H1 (cell line): ENCODE data around the gene GMIP. TPM values are rescaled to one million over a fixed set of nuclear protein-coding genes. Genes with fewer than 3 reads are reported as not detected.
A peak's percentile ranks its signal among the peaks of the same experiment; 100 is the strongest.

ENCODE experiments used
- CTCF ChIA-PET: fragments of 300-600 bp; sonication (Branson Sonifier 250); formaldehyde crosslinking; loops from one replicate; lab custom pipeline; 2021; ENCODE audit not compliant: partially characterized antibody; lab: Charles Lee
- POLR2A ChIA-PET: fragments of 300-600 bp; sonication (Branson Sonifier 250); formaldehyde crosslinking; loops from one replicate; lab custom pipeline; 2021; ENCODE audit warnings: inconsistent platforms; ENCODE audit not compliant: partially characterized antibody; lab: Charles Lee
- DNase-seq, 2 experiments: peaks; one replicate each; pipeline versions ENCODE4 v3.0.0 to v3.0.0-alpha.2; 2010 to 2022; ENCODE audit warnings: low spot score in 2 of 2, low read depth in 1 of 2, mixed read lengths in 1 of 2
- FAIRE-seq: peaks from 2 replicates; lab custom pipeline; 2011; peaks lifted over from hg19 to GRCh38; lab: Jason Lieb, UNC
- H2AFZ ChIP-seq: 2 replicates; pipeline ENCODE4 v1.8.1; 2012; ENCODE audit warnings: low read length, inconsistent platforms
- H2AK5ac ChIP-seq: 2 replicates; pipeline ENCODE4 v1.6.1; 2013; ENCODE audit warnings: low read depth, low read length
- H2BK120ac ChIP-seq: replicated peaks from 2 replicates; pipeline ENCODE3; 2013; ENCODE audit warnings: low read depth, low read length, inconsistent platforms
- H2BK12ac ChIP-seq: 2 replicates; pipeline ENCODE4 v1.6.1; 2013; ENCODE audit warnings: low read depth, low read length
- H2BK15ac ChIP-seq: 2 replicates; pipeline ENCODE4 v1.6.1; 2013; ENCODE audit warnings: low read length
- H2BK20ac ChIP-seq: 2 replicates; pipeline ENCODE4 v1.6.1; 2013; ENCODE audit warnings: low read length
- H2BK5ac ChIP-seq: 2 replicates; pipeline ENCODE4 v1.6.1; 2013; ENCODE audit warnings: low read depth, low read length
- H3K14ac ChIP-seq: 2 replicates; pipeline ENCODE4 v1.6.1; 2013; ENCODE audit warnings: inconsistent platforms; ENCODE audit not compliant: insufficient read length
- H3K18ac ChIP-seq: 2 replicates; pipeline ENCODE4 v1.6.1; 2013; ENCODE audit warnings: low read length; ENCODE audit errors: extremely low read depth
- H3K23ac ChIP-seq: 2 replicates; pipeline ENCODE4 v1.6.1; 2013; ENCODE audit warnings: inconsistent platforms; ENCODE audit not compliant: insufficient read length
- H3K23me2 ChIP-seq: 2 replicates; pipeline ENCODE4 v1.6.1; 2013; ENCODE audit warnings: low read depth, low read length
- H3K27ac ChIP-seq: 2 replicates; pipeline ENCODE4 v1.6.1; 2011; ENCODE audit warnings: low read depth, low read length, inconsistent platforms
- H3K27me3 ChIP-seq, 4 experiments: replicated peaks in 1 of 4; 1 replicate in 1 of 4; 2 replicates in 3 of 4; pipeline versions ENCODE4 v1.6.1 to v1.8.1; 2011 to 2013; ENCODE audit warnings: low read length in 3 of 4, mild to moderate bottlenecking in 3 of 4, inconsistent platforms in 2 of 4, mixed read lengths in 2 of 4, moderate library complexity in 1 of 4; ENCODE audit not compliant: control insufficient read depth in 3 of 4, insufficient read depth in 3 of 4; ENCODE audit errors: extremely low read depth in 1 of 4
- H3K36me3 ChIP-seq, 4 experiments: 2 replicates each; pipeline versions ENCODE4 v1.6.1 to v1.8.1; 2011 to 2013; ENCODE audit warnings: mild to moderate bottlenecking in 4 of 4, low read length in 3 of 4, moderate library complexity in 2 of 4, control low read depth in 1 of 4, inconsistent platforms in 1 of 4; ENCODE audit not compliant: insufficient read depth in 4 of 4, control insufficient read depth in 2 of 4
- H3K4ac ChIP-seq: replicated peaks from 2 replicates; pipeline ENCODE3; 2013; ENCODE audit warnings: low read length, low read depth, mixed read lengths, inconsistent platforms; ENCODE audit not compliant: insufficient read length
- H3K4me1 ChIP-seq, 4 experiments: replicated peaks in 1 of 4; 1 replicate in 1 of 4; 2 replicates in 3 of 4; pipeline versions ENCODE4 v1.6.1 to v1.8.1; 2011 to 2013; ENCODE audit warnings: low read length in 3 of 4, inconsistent platforms in 2 of 4, mixed read lengths in 1 of 4; ENCODE audit not compliant: insufficient read depth in 4 of 4, control insufficient read depth in 3 of 4
- H3K4me2 ChIP-seq, 2 experiments: 2 replicates each; pipeline versions ENCODE4 v1.6.1 to v1.8.1; 2011 to 2013; ENCODE audit warnings: low read depth in 2 of 2, low read length in 2 of 2, control low read depth in 1 of 2, inconsistent platforms in 1 of 2, mild to moderate bottlenecking in 1 of 2; ENCODE audit not compliant: insufficient read depth in 1 of 2
- H3K4me3 ChIP-seq, 4 experiments: fragments of 200-600, 300-600 bp in 1 of 4; sonication (generic), shearing (Covaris generic), sonication (Bioruptor Twin) in 1 of 4; 2 replicates each; pipeline versions ENCODE4 v1.5.1 to v1.8.1; 2011 to 2016; ENCODE audit warnings: low read length in 4 of 4, low read depth in 3 of 4, control low read depth in 2 of 4, inconsistent platforms in 2 of 4, mild to moderate bottlenecking in 2 of 4, mixed read lengths in 1 of 4, moderate library complexity in 1 of 4; ENCODE audit not compliant: insufficient read depth in 2 of 4; ENCODE audit errors: extremely low read depth in 1 of 4
- H3K56ac ChIP-seq: replicated peaks from 2 replicates; pipeline ENCODE3; 2013; ENCODE audit warnings: low read depth, mild to moderate bottlenecking, mixed read lengths, low read length, inconsistent platforms; ENCODE audit not compliant: insufficient read length
- H3K79me1 ChIP-seq: 2 replicates; pipeline ENCODE4 v1.6.1; 2013; ENCODE audit warnings: low read depth, low read length, control low read depth
- H3K79me2 ChIP-seq, 2 experiments: 2 replicates each; pipeline versions ENCODE4 v1.6.1 to v1.8.1; 2012 to 2013; ENCODE audit warnings: low read length in 2 of 2, mild to moderate bottlenecking in 2 of 2, inconsistent platforms in 1 of 2; ENCODE audit not compliant: insufficient read depth in 2 of 2, control insufficient read depth in 1 of 2
- H3K9ac ChIP-seq, 4 experiments: replicated peaks in 1 of 4; 1 replicate in 1 of 4; 2 replicates in 3 of 4; pipeline versions ENCODE4 v1.6.1 to v1.8.1; 2011 to 2013; ENCODE audit warnings: low read depth in 3 of 4, low read length in 3 of 4, control low read depth in 2 of 4, mild to moderate bottlenecking in 2 of 4, moderate library complexity in 2 of 4, inconsistent platforms in 1 of 4; ENCODE audit errors: extremely low read depth in 1 of 4
- H3K9me3 ChIP-seq, 2 experiments: 2 replicates each; pipeline versions ENCODE4 v1.6.1 to v1.8.1; 2012 to 2013; ENCODE audit warnings: mild to moderate bottlenecking in 2 of 2, moderate library complexity in 2 of 2, control low read depth in 1 of 2, inconsistent platforms in 1 of 2, low read depth in 1 of 2, low read length in 1 of 2, mixed read lengths in 1 of 2; ENCODE audit not compliant: insufficient read depth in 2 of 2
- H4K20me1 ChIP-seq, 2 experiments: replicated peaks in 1 of 2; 2 replicates each; pipeline versions ENCODE3 to v1.8.1; 2011 to 2013; ENCODE audit warnings: inconsistent platforms in 2 of 2, low read length in 2 of 2, mild to moderate bottlenecking in 1 of 2; ENCODE audit not compliant: insufficient read depth in 2 of 2, control insufficient read depth in 1 of 2
- H4K5ac ChIP-seq: 2 replicates; pipeline ENCODE4 v1.6.1; 2013; ENCODE audit warnings: low read length, low read depth, mixed read lengths, inconsistent platforms; ENCODE audit not compliant: insufficient read length
- H4K8ac ChIP-seq: 2 replicates; pipeline ENCODE4 v1.8.0; 2013; ENCODE audit warnings: mild to moderate bottlenecking, moderate library complexity, low read length, inconsistent platforms; ENCODE audit not compliant: insufficient read depth; ENCODE audit errors: extremely low read depth
- H4K91ac ChIP-seq: replicated peaks from 2 replicates; pipeline ENCODE3; 2013; ENCODE audit warnings: low read length, mixed read lengths, inconsistent platforms; ENCODE audit not compliant: insufficient read length
- ATF2 ChIP-seq: IDR thresholded peaks from 2 replicates; pipeline ENCODE4 v1.6.1; 2012; ENCODE audit warnings: low read length, inconsistent platforms
- CTCF ChIP-seq, 3 experiments: IDR thresholded peaks; 1 replicate in 2 of 3; 2 replicates in 1 of 3; pipeline versions ENCODE4 v1.5.1 to v1.6.1; 2011; ENCODE audit warnings: low read length in 3 of 3, mild to moderate bottlenecking in 3 of 3, inconsistent platforms in 2 of 3, low read depth in 1 of 3, moderate library complexity in 1 of 3; ENCODE audit not compliant: insufficient read depth in 1 of 3; ENCODE audit errors: control extremely low read depth in 1 of 3
- POU5F1 ChIP-seq: IDR thresholded peaks from 2 replicates; pipeline ENCODE4 v1.6.1; 2011; ENCODE audit warnings: low read depth, mild to moderate bottlenecking, low read length, moderate library complexity
- RFX5 ChIP-seq: IDR thresholded peaks from 2 replicates; pipeline ENCODE4 v1.6.1; 2011; ENCODE audit warnings: low read depth, low read length, improper control_type of control experiment, borderline replicate concordance
- SIRT6 ChIP-seq: IDR thresholded peaks from one replicate; pipeline ENCODE4 v1.7.1; 2012; ENCODE audit warnings: low read length, inconsistent platforms
- TEAD4 ChIP-seq: IDR thresholded peaks from 2 replicates; pipeline ENCODE4 v1.6.1; 2012; ENCODE audit warnings: low read depth, low read length, inconsistent platforms, mixed read lengths
- USF2 ChIP-seq: IDR thresholded peaks from 2 replicates; pipeline ENCODE4 v1.6.1; 2011; ENCODE audit warnings: low read length, improper control_type of control experiment
- WGBS, 2 experiments: shearing (Covaris generic) in 1 of 2; methylation state at CpG; one replicate each; pipeline versions ENCODE4 v1.1.6 to v1.1.7; 2013 to 2015; ENCODE audit warnings: low lambda C conversion rate in 2 of 2, mixed read lengths in 2 of 2, inconsistent platforms in 1 of 2, low coverage in 1 of 2, missing lambda C conversion rate in 1 of 2; ENCODE audit not compliant: insufficient replicate concordance in 2 of 2, insufficient coverage in 1 of 2, insufficient read length in 1 of 2; ENCODE audit errors: extremely low coverage in 1 of 2, missing lambda C conversion rate in 1 of 2; 5-methylcytosine and 5-hydroxymethylcytosine counted together
- polyA plus RNA-seq, 7 experiments: library from polyadenylated mRNA; depleted of rRNA in 3 of 7; stranded (reverse) in 5 of 7; unstranded in 2 of 7; fragments of >200 nt in 5 of 7; fragments of 200-250 nt in 2 of 7; gene quantifications; 1 replicate in 5 of 7; 2 replicates in 1 of 7; 4 replicates in 1 of 7; pipeline versions ENCODE4 v1.2.1 to v1.2.3, GENCODE V29; 2011 to 2013; ENCODE audit warnings: missing spikeins in 2 of 7, mixed read lengths in 2 of 7
- total RNA-seq: library from RNA; stranded (reverse); fragmentation: NEBNext Ultra II Directional; extraction: Animal tissue kit (Norgen Biotek cat#: 25700); gene quantifications from 2 replicates; pipeline ENCODE4 v1.2.1, GENCODE V29; 2021

The GMIP gene
- total and polyA plus RNA-seq, 2 of the 8 experiments (the other 6 are each of a cell fraction or from before 2014, with no cell fraction given): 5.7 to 18.1 TPM

DNA sequence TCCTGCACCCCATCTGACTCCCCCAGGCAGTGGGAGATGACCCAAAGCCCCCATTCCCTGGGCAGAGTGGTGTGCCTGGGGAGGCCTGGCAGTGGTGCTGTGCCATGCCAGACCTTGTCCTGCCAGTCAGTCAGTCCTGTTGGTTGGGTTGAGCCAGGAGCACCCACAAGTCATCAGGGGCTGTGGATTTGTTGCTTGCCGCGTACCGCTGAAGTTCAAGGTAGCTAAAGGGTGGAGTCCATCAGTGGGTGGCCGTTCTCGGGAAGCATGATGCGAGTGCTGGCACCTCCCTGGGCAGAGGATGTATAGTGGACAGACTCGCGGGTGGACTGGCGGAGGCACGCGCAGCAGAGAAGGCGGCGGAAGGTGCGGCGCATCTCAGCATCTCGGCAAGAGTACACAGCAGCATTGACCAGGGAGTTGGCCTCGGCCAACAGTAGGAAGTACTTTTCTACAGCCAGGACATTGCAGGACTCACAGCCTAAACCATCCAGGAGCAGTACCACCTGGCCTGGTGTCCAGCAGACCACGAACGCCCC is 19.4 kb downstream of the GMIP start:
- peaks cover 0 to 11% (median 8%) of the 10 kb centered on the region in 4 experiments; a peak in 5 of 7 replicates for H3K4me1 ChIP-seq
- H3K23me2 ChIP-seq: peaks cover 10% of the 10 kb centered on the region
- H3K4me3 ChIP-seq: no peak overlapping the region
- no peak overlapping the region for H2BK20ac ChIP-seq
- H3K23ac ChIP-seq: no peak overlapping the region
- no peak overlapping the region for H4K91ac ChIP-seq
- no peak overlapping the region for H3K18ac ChIP-seq
- H2AK5ac ChIP-seq: no peak overlapping the region
- POLR2A ChIA-PET: interaction anchor here (0.7 to 0.9 kb wide), 2 partner anchors 38 to 73 kb away, joined by 3 to 4 read pairs; no protein-coding TSS in a partner anchor
- H3K9ac ChIP-seq: no peak overlapping the region
- no peak overlapping the region for H3K56ac ChIP-seq
- peaks cover 8% of the 10 kb centered on the region for H3K79me1 ChIP-seq
- H3K27me3 ChIP-seq: no peaks in the 10 kb centered on the region; a peak in 1 of 7 replicates
- H3K4ac ChIP-seq: no peak overlapping the region
- no peak for DNase-seq
- CTCF ChIA-PET: interaction anchor here (0.9 to 2.1 kb wide), 3 partner anchors 20 to 70 kb away, joined by 3 to 9 read pairs (median 6); no protein-coding TSS in a partner anchor
- H4K8ac ChIP-seq: peak overlapping the region; percentile 14; the same call in 1 of the 2 replicates
- no peak overlapping the region for H4K5ac ChIP-seq
- peaks cover 0 to 18% of the 10 kb centered on the region in 2 experiments; a peak in 3 of 4 replicates for H3K79me2 ChIP-seq
- H2AFZ ChIP-seq: no peak overlapping the region
- H3K4me2 ChIP-seq: no peak overlapping the region
- H2BK15ac ChIP-seq: no peak overlapping the region
- peaks cover 3 to 14% of the 10 kb centered on the region in 2 experiments for H4K20me1 ChIP-seq
- no peak overlapping the region for H2BK5ac ChIP-seq
- no peak overlapping the region for H3K27ac ChIP-seq
- no peak overlapping the region for H2BK120ac ChIP-seq
- H3K9me3 ChIP-seq: no peaks in the 10 kb centered on the region
- no peak for FAIRE-seq
- no peak overlapping the region for H2BK12ac ChIP-seq
- H3K14ac ChIP-seq: no peak overlapping the region
- peaks cover 6 to 10% (median 8%) of the 10 kb centered on the region in 4 experiments; a peak in 7 of 8 replicates for H3K36me3 ChIP-seq
- 94% methylated on average over 19 of the region's 19 CpGs; no CpG with 5 or more reads in 1 of the 2 experiments for WGBS, 2 experiments
- no peak for TF ChIP-seq POU5F1
- TF ChIP-seq TEAD4: no peak
- TF ChIP-seq SIRT6: no peak
- TF ChIP-seq RFX5: no peak
- TF ChIP-seq ATF2: no peak
- TF ChIP-seq USF2: no peak
- no peak for TF ChIP-seq CTCF (IDR thresholded peaks at IDR 0.05; ENCODE audit: control extremely low read depth in 1 of 3, insufficient read depth in 1 of 3, low read depth in 1 of 3, low read length in 3 of 3)
